GM21390 (cell line): Measurements from ENCODE around the gene CFC1B.
"Not testable (repeated sequence)": the region's sequence is repeated elsewhere in the genome, so short reads cannot be mapped to it uniquely, and the experiment has no call there.

Experiments used
- ATAC-seq: cut with Tn5 transposase; IDR thresholded peaks from one replicate; pipeline ENCODE4 v1.9.1; 2021; ENCODE audit not compliant: unreplicated experiment

Gene CFC1B

GRCh38 chr2:130556441-130556840 lies 35.4 kb downstream of the CFC1B start:
- ATAC-seq: not testable (repeated sequence)

GRCh38 chr2:130566165-130566564 lies 45.1 kb downstream of the CFC1B start:
- ATAC-seq: not testable (repeated sequence)

DNA sequence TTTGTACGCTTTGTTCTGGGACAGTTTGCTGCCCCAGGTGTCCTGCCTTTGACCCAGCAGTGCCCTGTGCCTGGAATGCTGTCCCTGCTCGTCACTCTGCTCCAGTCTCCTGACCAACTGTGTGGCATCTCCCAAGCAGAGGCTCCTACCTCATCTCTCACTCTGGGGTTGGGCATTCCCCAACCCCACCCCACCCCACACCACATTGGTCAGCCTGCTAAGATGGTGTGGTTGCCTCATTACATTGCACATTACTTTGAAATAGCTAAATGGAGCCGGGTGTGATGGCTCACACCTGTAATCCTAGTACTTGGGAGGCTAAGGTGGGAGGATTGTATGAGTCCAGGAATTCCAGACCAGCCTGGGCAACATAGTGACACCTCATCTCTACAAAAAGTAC lies 50.9 kb downstream of the CFC1B start:
- not testable (repeated sequence) for ATAC-seq

DNA sequence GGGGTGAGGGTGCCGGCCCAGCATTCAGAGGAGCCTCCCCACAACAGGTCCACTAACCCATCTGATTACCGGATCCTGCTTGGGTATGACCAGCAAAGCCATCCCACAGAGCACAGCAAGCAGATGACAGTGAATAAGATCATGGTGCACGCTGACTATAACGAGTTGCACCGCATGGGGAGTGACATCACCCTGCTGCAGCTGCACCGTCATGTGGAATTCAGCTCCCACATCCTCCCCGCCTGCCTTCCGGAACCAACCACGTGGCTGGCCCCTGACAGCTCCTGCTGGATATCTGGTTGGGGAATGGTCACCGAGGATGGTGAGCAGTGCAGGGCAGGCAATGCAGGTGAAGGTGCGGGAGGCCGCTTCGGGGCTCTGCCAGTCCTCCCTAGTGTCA lies 53.2 kb downstream of the CFC1B start:
- ATAC-seq: not testable (repeated sequence)

GRCh38 chr2:130576209-130576784 lies 55.3 kb downstream of the CFC1B start:
- not testable (repeated sequence) for ATAC-seq

GRCh38 chr2:130577559-130577958 lies 56.5 kb downstream of the CFC1B start:
- ATAC-seq: not testable (repeated sequence)
